ENCODE results near the gene C9orf152. TPM values are rescaled to one million over a fixed set of nuclear protein-coding genes. Genes with fewer than 3 reads are reported as not detected.
A peak's percentile ranks its signal among the peaks of the same experiment; 100 is the strongest.

The C9orf152 gene
- total RNA-seq, 2 donors from 2014 or later: not detected

GRCh38 chr9:110179734-110180133 lies 28.2 kb downstream of the C9orf152 start:
- no peak overlapping the region for H3K27ac Mint-ChIP-seq
- ATAC-seq (replicated peaks): peak; percentile 35

GRCh38 chr9:110178281-110178680 lies 29.7 kb downstream of the C9orf152 start:
- H3K27me3 Mint-ChIP-seq: no peaks in the 10 kb centered on the region
- H3K4me1 Mint-ChIP-seq: peaks cover 4% of the 10 kb centered on the region
- no peak for ATAC-seq (replicated peaks)
- no peaks in the 10 kb centered on the region for H3K36me3 Mint-ChIP-seq (ENCODE audit: low read depth)
- H3K27ac Mint-ChIP-seq: no peak overlapping the region
- H3K9me3 Mint-ChIP-seq: no peaks in the 10 kb centered on the region
- H3K4me3 Mint-ChIP-seq: no peak overlapping the region

More at GRCh38 chr9:110179734-110180133, 28.2 kb downstream of the C9orf152 start:
- Mint-ChIP-seq H3K27me3 (no peaks in the 10 kb centered on the region), H3K4me3 (no peak overlapping the region), H3K4me1 (no peaks in the 10 kb centered on the region), H3K9me3 (no peaks in the 10 kb centered on the region), H3K36me3 (ENCODE audit: low read depth) (no peaks in the 10 kb centered on the region)

GRCh38 chr9:110175275-110175968 lies 32.5 kb downstream of the C9orf152 start:
- ATAC-seq (replicated peaks): no peak
- Mint-ChIP-seq H3K4me1 (peaks cover 5% of the 10 kb centered on the region), H3K4me3 (no peak overlapping the region), H3K27ac (no peak overlapping the region), H3K9me3 (no peaks in the 10 kb centered on the region), H3K27me3 (no peaks in the 10 kb centered on the region), H3K36me3 (ENCODE audit: low read depth) (peaks cover 9% of the 10 kb centered on the region)

- no peaks in the 10 kb centered on the region for H3K9me3 Mint-ChIP-seq
- H3K27ac Mint-ChIP-seq: peak overlapping the region; percentile 75
- no peaks in the 10 kb centered on the region for H3K27me3 Mint-ChIP-seq
- H3K4me1 Mint-ChIP-seq: peaks cover 5% of the 10 kb centered on the region
- ATAC-seq (replicated peaks): no peak
- peak overlapping the region; percentile 46 for H3K4me3 Mint-ChIP-seq
- H3K36me3 Mint-ChIP-seq (ENCODE audit: low read depth): peaks cover 31% of the 10 kb centered on the region
These were observed 34.7 kb downstream of the C9orf152 start for GRCh38 chr9:110173322-110173642.

GRCh38 chr9:110170357-110171257 lies 37.4 kb downstream of the C9orf152 start:
- no peaks in the 10 kb centered on the region for H3K9me3 Mint-ChIP-seq
- ATAC-seq (replicated peaks): no peak
- H3K27me3 Mint-ChIP-seq: no peaks in the 10 kb centered on the region
- peaks cover 34% of the 10 kb centered on the region for H3K36me3 Mint-ChIP-seq (ENCODE audit: low read depth)
- no peak overlapping the region for H3K4me3 Mint-ChIP-seq
- no peak overlapping the region for H3K27ac Mint-ChIP-seq
- peaks cover 5% of the 10 kb centered on the region for H3K4me1 Mint-ChIP-seq

- Mint-ChIP-seq H3K36me3 (ENCODE audit: low read depth) (peaks cover 34% of the 10 kb centered on the region), H3K4me3 (no peak overlapping the region), H3K27me3 (no peaks in the 10 kb centered on the region), H3K9me3 (no peaks in the 10 kb centered on the region), H3K27ac (no peak overlapping the region), H3K4me1 (peaks cover 3% of the 10 kb centered on the region)
- no peak for ATAC-seq (replicated peaks)
These were observed 39.5 kb downstream of the C9orf152 start for GRCh38 chr9:110168486-110168885.

- Mint-ChIP-seq H3K27me3 (no peaks in the 10 kb centered on the region), H3K4me3 (peak overlapping the region; percentile 45), H3K4me1 (peaks cover 35% of the 10 kb centered on the region), H3K36me3 (ENCODE audit: low read depth) (peaks cover 27% of the 10 kb centered on the region), H3K27ac (peak overlapping the region; percentile 48), H3K9me3 (peaks cover 4% of the 10 kb centered on the region)
- peak; percentile 73 for ATAC-seq (replicated peaks)
These were observed 46.0 kb downstream of the C9orf152 start for GRCh38 chr9:110161940-110162339.

- Mint-ChIP-seq H3K9me3 (peaks cover 4% of the 10 kb centered on the region), H3K27me3 (no peaks in the 10 kb centered on the region), H3K36me3 (ENCODE audit: low read depth) (peaks cover 34% of the 10 kb centered on the region), H3K4me3 (peak overlapping the region; percentile 45), H3K27ac (peak overlapping the region; percentile 73), H3K4me1 (peaks cover 47% of the 10 kb centered on the region)
- peak; percentile 45 for ATAC-seq (replicated peaks)
These were observed 47.3 kb downstream of the C9orf152 start for GRCh38 chr9:110160685-110161084.

GRCh38 chr9:110160123-110160522 lies 47.8 kb downstream of the C9orf152 start:
- Mint-ChIP-seq H3K9me3 (peaks cover 4% of the 10 kb centered on the region), H3K4me3 (no peak overlapping the region), H3K36me3 (ENCODE audit: low read depth) (peaks cover 34% of the 10 kb centered on the region), H3K27me3 (no peaks in the 10 kb centered on the region), H3K27ac (no peak overlapping the region), H3K4me1 (peaks cover 48% of the 10 kb centered on the region)
- ATAC-seq (replicated peaks): no peak

GRCh38 chr9:110157823-110158664 lies 49.9 kb downstream of the C9orf152 start:
- ATAC-seq (replicated peaks): peak; percentile 48
- peaks cover 4% of the 10 kb centered on the region for H3K9me3 Mint-ChIP-seq
- peak overlapping the region; percentile 59 for H3K4me3 Mint-ChIP-seq
- H3K4me1 Mint-ChIP-seq: peaks cover 48% of the 10 kb centered on the region
- peaks cover 34% of the 10 kb centered on the region for H3K36me3 Mint-ChIP-seq (ENCODE audit: low read depth)
- H3K27ac Mint-ChIP-seq: peak overlapping the region; percentile 40
- H3K27me3 Mint-ChIP-seq: no peaks in the 10 kb centered on the region

- Mint-ChIP-seq H3K27me3 (no peaks in the 10 kb centered on the region), H3K27ac (peak overlapping the region; percentile 13), H3K36me3 (ENCODE audit: low read depth) (peaks cover 34% of the 10 kb centered on the region), H3K4me1 (peaks cover 41% of the 10 kb centered on the region), H3K4me3 (peak overlapping the region; percentile 59), H3K9me3 (peaks cover under 1% of the 10 kb centered on the region)
- ATAC-seq (replicated peaks): peak; percentile 68
These were observed 51.1 kb downstream of the C9orf152 start for GRCh38 chr9:110156902-110157301.

GRCh38 chr9:110156416-110156815 lies 51.5 kb downstream of the C9orf152 start:
- Mint-ChIP-seq H3K9me3 (no peaks in the 10 kb centered on the region), H3K27me3 (no peaks in the 10 kb centered on the region), H3K36me3 (ENCODE audit: low read depth) (peaks cover 34% of the 10 kb centered on the region), H3K4me1 (peaks cover 36% of the 10 kb centered on the region), H3K27ac (peak overlapping the region; percentile 13), H3K4me3 (peak overlapping the region; percentile 59)
- ATAC-seq (replicated peaks): no peak

GRCh38 chr9:110155751-110156150 lies 52.2 kb downstream of the C9orf152 start:
- peak overlapping the region; percentile 13 for H3K27ac Mint-ChIP-seq

GRCh38 chr9:110153431-110153830 lies 54.5 kb downstream of the C9orf152 start:
- no peak for ATAC-seq (replicated peaks)
- H3K4me3 Mint-ChIP-seq: no peak overlapping the region
- no peaks in the 10 kb centered on the region for H3K9me3 Mint-ChIP-seq
- no peaks in the 10 kb centered on the region for H3K27me3 Mint-ChIP-seq
- H3K4me1 Mint-ChIP-seq: peaks cover 30% of the 10 kb centered on the region
- no peak overlapping the region for H3K27ac Mint-ChIP-seq
- peaks cover 15% of the 10 kb centered on the region for H3K36me3 Mint-ChIP-seq (ENCODE audit: low read depth)

More at GRCh38 chr9:110155751-110156150, 52.2 kb downstream of the C9orf152 start:
- Mint-ChIP-seq H3K27me3 (no peaks in the 10 kb centered on the region), H3K9me3 (no peaks in the 10 kb centered on the region), H3K4me1 (peaks cover 30% of the 10 kb centered on the region), H3K4me3 (peak overlapping the region; percentile 59), H3K36me3 (ENCODE audit: low read depth) (peaks cover 29% of the 10 kb centered on the region)
- ATAC-seq (replicated peaks): no peak

All from activated T-helper 17 cell treated with anti-CD3 and anti-CD28 coated beads, Interleukin-2, amount 50 U/mL, for 72 hours (primary cell).